IMR-90 (cell line): ENCODE results near the gene ACO1. TPM values are rescaled to one million over a fixed set of nuclear protein-coding genes. Genes with fewer than 3 reads are reported as not detected.

Source experiments
- ATAC-seq: fragments of 200-7000 bp; cut with Tn5 transposase; 2 replicates; pipeline ENCODE4 v1.9.1; 2020; ENCODE audit warnings: low read depth, mild to moderate bottlenecking, moderate library complexity
- BruUV-seq: library from RNA; stranded (reverse); fragments of 400-500 nt; replicated peaks from 2 replicates; lab custom pipeline; 2021; lab: Mats Ljungman, UMichigan
- CTCF ChIA-PET: fragments of 300-600 bp; formaldehyde crosslinking; extraction: SDS; loops from one replicate; lab custom pipeline; 2021; ENCODE audit warnings: antibody characterized with exemption; lab: Yijun Ruan, JAX
- POLR2A ChIA-PET: fragments of 300-600 bp; sonication (Branson Sonifier 250); formaldehyde crosslinking; loops from one replicate; lab custom pipeline; 2022; ENCODE audit warnings: antibody characterized with exemption; ENCODE audit not compliant: unreplicated experiment; lab: Charles Lee
- DNase-seq: peaks from one replicate; pipeline ENCODE4 v3.0.0; 2013
- H2AFZ ChIP-seq: replicated peaks from 2 replicates; pipeline ENCODE3; 2013; ENCODE audit warnings: low read length, mild to moderate bottlenecking; ENCODE audit not compliant: poor library complexity
- H2AK5ac ChIP-seq: 2 replicates; pipeline ENCODE4 v1.6.1; 2013; ENCODE audit warnings: low read depth, low read length, inconsistent platforms
- H2AK9ac ChIP-seq: replicated peaks from 2 replicates; pipeline ENCODE3; 2013; ENCODE audit warnings: mild to moderate bottlenecking, low read depth, low read length, moderate library complexity; ENCODE audit not compliant: poor library complexity
- H2BK120ac ChIP-seq: 2 replicates; pipeline ENCODE4 v1.6.1; 2013; ENCODE audit warnings: low read depth, low read length, inconsistent platforms
- H2BK15ac ChIP-seq: 3 replicates; pipeline ENCODE4 v1.6.1; 2013; ENCODE audit warnings: low read depth, low read length, inconsistent platforms
- H2BK20ac ChIP-seq: 2 replicates; pipeline ENCODE4 v1.6.1; 2013; ENCODE audit warnings: low read depth, mild to moderate bottlenecking, inconsistent platforms, low read length, moderate library complexity
- H2BK5ac ChIP-seq: 2 replicates; pipeline ENCODE4 v1.6.1; 2013; ENCODE audit warnings: mild to moderate bottlenecking, low read depth, low read length, inconsistent platforms; ENCODE audit not compliant: poor library complexity, severe bottlenecking
- H3K14ac ChIP-seq: replicated peaks from 2 replicates; pipeline ENCODE4 v1.6.1; 2013; ENCODE audit warnings: low read depth, low read length, inconsistent platforms
- H3K18ac ChIP-seq: 2 replicates; pipeline ENCODE4 v1.6.1; 2013; ENCODE audit warnings: low read depth, low read length, control low read depth
- H3K23ac ChIP-seq: 2 replicates; pipeline ENCODE4 v1.6.1; 2013; ENCODE audit warnings: low read depth, low read length, inconsistent platforms
- H3K27ac ChIP-seq: 2 replicates; pipeline ENCODE4 v1.5.1; 2013; ENCODE audit warnings: mild to moderate bottlenecking, control low read depth, low read length; ENCODE audit not compliant: insufficient read depth
- H3K27me3 ChIP-seq: 2 replicates; pipeline ENCODE4 v1.6.1; 2013; ENCODE audit warnings: low read length; ENCODE audit not compliant: control insufficient read depth, insufficient read depth
- H3K36me3 ChIP-seq: 2 replicates; pipeline ENCODE4 v1.6.1; 2013; ENCODE audit warnings: low read length, mixed read lengths; ENCODE audit not compliant: control insufficient read depth, insufficient read depth
- H3K4ac ChIP-seq: 2 replicates; pipeline ENCODE4 v1.6.1; 2013; ENCODE audit warnings: low read depth, low read length, inconsistent platforms
- H3K4me1 ChIP-seq: 2 replicates; pipeline ENCODE4 v1.6.1; 2013; ENCODE audit warnings: low read length, mixed read lengths; ENCODE audit not compliant: control insufficient read depth, insufficient read depth
- H3K4me2 ChIP-seq: 2 replicates; pipeline ENCODE4 v1.6.1; 2013; ENCODE audit warnings: low read depth, mild to moderate bottlenecking, control low read depth, low read length, moderate library complexity
- H3K4me3 ChIP-seq: 2 replicates; pipeline ENCODE4 v1.5.1; 2013; ENCODE audit warnings: low read depth, mild to moderate bottlenecking, control low read depth, low read length, moderate library complexity; ENCODE audit not compliant: insufficient read depth
- H3K56ac ChIP-seq: 2 replicates; pipeline ENCODE4 v1.6.1; 2013; ENCODE audit warnings: low read length, inconsistent platforms; ENCODE audit not compliant: insufficient read depth; ENCODE audit errors: extremely low read depth
- H3K79me1 ChIP-seq, 2 experiments: 2 replicates each; pipeline ENCODE4 v1.6.1; 2013; ENCODE audit warnings: low read length in 2 of 2, inconsistent platforms in 1 of 2, low read depth in 1 of 2
- H3K9ac ChIP-seq: 2 replicates; pipeline ENCODE4 v1.6.1; 2013; ENCODE audit warnings: low read depth, low read length, control low read depth
- H3K9me1 ChIP-seq: 2 replicates; pipeline ENCODE4 v1.6.1; 2013; ENCODE audit warnings: low read length, inconsistent platforms; ENCODE audit not compliant: insufficient read depth
- H3K9me3 ChIP-seq: 2 replicates; pipeline ENCODE4 v1.6.1; 2013; ENCODE audit warnings: low read length; ENCODE audit not compliant: control insufficient read depth, insufficient read depth
- H4K20me1 ChIP-seq: 2 replicates; pipeline ENCODE4 v1.6.1; 2013; ENCODE audit warnings: low read length, inconsistent platforms; ENCODE audit not compliant: insufficient read depth
- H4K5ac ChIP-seq: 2 replicates; pipeline ENCODE4 v1.6.1; 2013; ENCODE audit warnings: mild to moderate bottlenecking, low read depth, low read length, control low read depth
- H4K8ac ChIP-seq, 2 experiments: 2 replicates each; pipeline ENCODE4 v1.6.1; 2013; ENCODE audit warnings: low read depth in 2 of 2, low read length in 2 of 2, control low read depth in 1 of 2, inconsistent platforms in 1 of 2
- H4K91ac ChIP-seq: 2 replicates; pipeline ENCODE4 v1.6.1; 2013; ENCODE audit warnings: low read depth, low read length, inconsistent platforms; ENCODE audit not compliant: insufficient read depth
- MAZ ChIP-seq: IDR thresholded peaks from 2 replicates; pipeline ENCODE4 v1.6.1; 2012; ENCODE audit warnings: low read depth, mild to moderate bottlenecking, low read length, improper control_type of control experiment, moderate library complexity, borderline replicate concordance
- NFE2L2 ChIP-seq: fragments of 150-350 bp; IDR thresholded peaks from 2 replicates; pipeline ENCODE4 v1.6.1; 2016; ENCODE audit warnings: low read depth, mild to moderate bottlenecking, low read length
- WGBS, 2 experiments: methylation state at CpG; one replicate each; pipeline versions ENCODE4 v1.1.5 to v1.1.7; 2013; ENCODE audit warnings: missing lambda C conversion rate in 2 of 2; ENCODE audit not compliant: insufficient read length in 1 of 2; ENCODE audit errors: extremely low coverage in 2 of 2; 5-methylcytosine and 5-hydroxymethylcytosine counted together
- dilution Hi-C: fragments of 300-500 bp; cut with HindIII; formaldehyde crosslinking; loops from one replicate; pipeline ENCODE4 v1.14.3; 2018; ENCODE audit warnings: low sequenced_read_pairs; ENCODE audit not compliant: unreplicated experiment
- in situ Hi-C: fragments of 300-500 bp; cut with MboI; formaldehyde crosslinking; loops from 3 replicates; pipeline ENCODE4 v1.14.3; 2019; ENCODE audit warnings: low sequenced_read_pairs, inconsistent platforms, mixed read lengths
- intact Hi-C: fragments of 100-400 bp; cut with micrococcal nuclease; formaldehyde crosslinking; loops from 2 replicates; pipeline ENCODE4 v1.10.0; 2022
- polyA plus RNA-seq, 3 experiments: library from polyadenylated mRNA; depleted of rRNA; stranded (reverse); fragments of >200 nt; gene quantifications; 2 replicates each; pipeline ENCODE4 v1.2.3, GENCODE V29; 2012; ENCODE audit warnings: low replicate concordance in 1 of 3
- total RNA-seq: library from RNA; depleted of rRNA; stranded (reverse); fragments of >200 nt; gene quantifications from 2 replicates; pipeline ENCODE4 v1.2.3, GENCODE V29; 2012
- TF ChIP-seq, protein P1 (sequence below): fragments of 150-350 bp; IDR thresholded peaks from 2 replicates; pipeline ENCODE4 v1.6.1; 2017; ENCODE audit warnings: mild to moderate bottlenecking, antibody characterized with exemption, low read length, low read depth

The ACO1 gene
- total and polyA plus RNA-seq, 2 of the 4 experiments (the other 2 are of a cell fraction): 85.9 to 158 TPM

DNA sequence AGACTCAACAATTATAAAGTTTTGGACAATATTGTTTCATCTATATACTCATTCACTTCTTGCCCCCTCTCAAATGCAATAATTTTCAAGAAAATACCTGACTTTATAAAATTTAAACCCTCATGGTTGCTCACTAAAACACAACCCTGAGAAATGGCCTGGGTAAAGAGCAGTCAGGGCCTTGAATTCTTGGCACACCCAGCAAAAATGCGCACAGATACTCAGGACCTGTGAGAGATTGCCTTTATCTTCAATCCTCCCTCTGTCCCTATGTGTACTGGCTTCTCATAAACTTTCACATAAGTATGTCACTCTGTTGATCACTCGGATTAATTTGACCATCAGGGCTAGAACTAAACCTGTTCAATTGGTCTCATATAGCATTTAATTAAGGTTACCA lies 12.8 kb upstream of the ACO1 start:
- no peak overlapping the region for H2AK5ac ChIP-seq
- POLR2A ChIA-PET: no interaction called here
- H3K9me1 ChIP-seq: no peaks in the 10 kb centered on the region
- in situ Hi-C loops (loop anchor here (5.0 kb wide), 1 partner anchor 596 kb away; no protein-coding TSS in a partner anchor), dilution Hi-C loops (no loop called here), intact Hi-C loops (no loop called here)
- H3K79me1 ChIP-seq: no peaks in the 10 kb centered on the region
- no peak overlapping the region for H2BK5ac ChIP-seq
- no peak overlapping the region for H2AFZ ChIP-seq
- CTCF ChIA-PET: no interaction called here
- no peak overlapping the region for H2BK120ac ChIP-seq
- H3K56ac ChIP-seq: no peak overlapping the region
- H3K27me3 ChIP-seq: peaks cover 1% of the 10 kb centered on the region; the same call in 1 of the 2 replicates
- no peaks in the 10 kb centered on the region for H3K36me3 ChIP-seq
- H3K4ac ChIP-seq: no peak overlapping the region
- no peaks in the 10 kb centered on the region for H3K4me1 ChIP-seq
- no peak overlapping the region for H2BK20ac ChIP-seq
- peaks cover 2% of the 10 kb centered on the region; the same call in 1 of the 2 replicates for H3K9me3 ChIP-seq
- H4K91ac ChIP-seq: no peak overlapping the region
- no peaks in the 10 kb centered on the region for H4K20me1 ChIP-seq
- H3K9ac ChIP-seq: no peak overlapping the region
- no peak overlapping the region for H2BK15ac ChIP-seq
- no peak overlapping the region for H3K18ac ChIP-seq
- H4K5ac ChIP-seq: no peak overlapping the region
- no peak overlapping the region for H3K4me3 ChIP-seq
- H2AK9ac ChIP-seq: no peak overlapping the region
- ATAC-seq (no peak), DNase-seq (no peak)
- WGBS, 2 experiments: no CpG with 5 or more reads among the region's 2 CpGs
- BruUV-seq: no TSS peak
- no peak overlapping the region for H3K23ac ChIP-seq
- no peak overlapping the region for H3K4me2 ChIP-seq
- H4K8ac ChIP-seq: no peak overlapping the region
- no peak overlapping the region for H3K27ac ChIP-seq
- no peak overlapping the region for H3K14ac ChIP-seq
- TF ChIP-seq, protein P1, sequence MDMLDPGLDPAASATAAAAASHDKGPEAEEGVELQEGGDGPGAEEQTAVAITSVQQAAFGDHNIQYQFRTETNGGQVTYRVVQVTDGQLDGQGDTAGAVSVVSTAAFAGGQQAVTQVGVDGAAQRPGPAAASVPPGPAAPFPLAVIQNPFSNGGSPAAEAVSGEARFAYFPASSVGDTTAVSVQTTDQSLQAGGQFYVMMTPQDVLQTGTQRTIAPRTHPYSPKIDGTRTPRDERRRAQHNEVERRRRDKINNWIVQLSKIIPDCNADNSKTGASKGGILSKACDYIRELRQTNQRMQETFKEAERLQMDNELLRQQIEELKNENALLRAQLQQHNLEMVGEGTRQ: no peak
- TF ChIP-seq NFE2L2: no peak
- no peak for TF ChIP-seq MAZ
